ENCODE results near the gene STRA6.

Gene STRA6, protein sequence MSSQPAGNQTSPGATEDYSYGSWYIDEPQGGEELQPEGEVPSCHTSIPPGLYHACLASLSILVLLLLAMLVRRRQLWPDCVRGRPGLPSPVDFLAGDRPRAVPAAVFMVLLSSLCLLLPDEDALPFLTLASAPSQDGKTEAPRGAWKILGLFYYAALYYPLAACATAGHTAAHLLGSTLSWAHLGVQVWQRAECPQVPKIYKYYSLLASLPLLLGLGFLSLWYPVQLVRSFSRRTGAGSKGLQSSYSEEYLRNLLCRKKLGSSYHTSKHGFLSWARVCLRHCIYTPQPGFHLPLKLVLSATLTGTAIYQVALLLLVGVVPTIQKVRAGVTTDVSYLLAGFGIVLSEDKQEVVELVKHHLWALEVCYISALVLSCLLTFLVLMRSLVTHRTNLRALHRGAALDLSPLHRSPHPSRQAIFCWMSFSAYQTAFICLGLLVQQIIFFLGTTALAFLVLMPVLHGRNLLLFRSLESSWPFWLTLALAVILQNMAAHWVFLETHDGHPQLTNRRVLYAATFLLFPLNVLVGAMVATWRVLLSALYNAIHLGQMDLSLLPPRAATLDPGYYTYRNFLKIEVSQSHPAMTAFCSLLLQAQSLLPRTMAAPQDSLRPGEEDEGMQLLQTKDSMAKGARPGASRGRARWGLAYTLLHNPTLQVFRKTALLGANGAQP

DNA sequence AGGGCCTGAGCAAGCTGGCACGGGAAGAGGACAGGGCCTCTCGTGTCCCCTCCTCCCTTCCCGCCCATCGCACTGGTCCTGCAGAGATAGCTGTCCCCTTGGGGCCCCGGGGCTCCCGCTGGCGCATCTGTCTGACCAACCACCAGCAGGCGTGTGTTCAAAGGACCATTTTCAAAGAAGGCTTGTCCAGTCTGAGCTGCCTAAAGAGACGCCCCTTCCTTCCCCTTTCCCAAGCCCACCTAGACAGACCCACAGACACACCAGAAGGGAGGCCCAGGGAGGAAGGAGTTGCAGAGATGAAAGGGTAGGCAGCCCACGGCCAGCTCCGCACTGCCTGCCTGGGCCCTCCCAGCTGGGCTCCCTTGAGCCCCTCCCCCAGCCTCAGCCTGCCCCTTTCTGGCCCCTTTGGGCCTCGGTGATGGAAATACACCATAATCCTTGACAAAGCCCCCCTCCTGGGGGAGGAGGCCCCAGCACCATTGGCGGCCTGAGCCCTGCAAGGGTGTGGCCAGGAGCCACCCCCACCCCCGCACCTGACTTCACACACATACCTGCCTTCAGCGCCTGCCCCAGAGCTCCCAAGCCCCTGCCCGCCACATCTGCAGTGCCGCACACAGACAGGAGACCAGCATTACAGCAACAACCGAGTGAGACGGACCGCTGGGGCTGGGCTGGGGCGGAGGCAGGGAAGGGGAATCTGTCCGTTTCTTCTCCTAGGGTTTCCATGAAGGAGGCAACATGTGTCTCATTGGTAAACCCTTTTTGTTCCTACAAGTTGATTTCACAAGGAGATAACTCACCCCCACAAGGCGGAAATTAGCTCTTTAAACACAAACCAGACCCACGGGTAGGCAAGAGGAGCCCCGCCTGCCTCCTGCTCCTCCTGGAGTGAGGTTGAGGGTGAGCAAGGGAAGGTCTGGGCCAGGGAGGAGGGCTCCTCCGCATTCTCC is at the start of gene STRA6:
Gene STRA6, minus strand, starts transcription at position 336 of the 950 bp plus-strand sequence. CDS start 520 bp downstream, outside the sequence.
- no peak for DNase-seq (ENCODE audit: low spot score)

GRCh38 chr15:74252291-74252690 is 49.7 kb upstream of the STRA6 start:
- DNase-seq (ENCODE audit: low spot score): no peak

DNA sequence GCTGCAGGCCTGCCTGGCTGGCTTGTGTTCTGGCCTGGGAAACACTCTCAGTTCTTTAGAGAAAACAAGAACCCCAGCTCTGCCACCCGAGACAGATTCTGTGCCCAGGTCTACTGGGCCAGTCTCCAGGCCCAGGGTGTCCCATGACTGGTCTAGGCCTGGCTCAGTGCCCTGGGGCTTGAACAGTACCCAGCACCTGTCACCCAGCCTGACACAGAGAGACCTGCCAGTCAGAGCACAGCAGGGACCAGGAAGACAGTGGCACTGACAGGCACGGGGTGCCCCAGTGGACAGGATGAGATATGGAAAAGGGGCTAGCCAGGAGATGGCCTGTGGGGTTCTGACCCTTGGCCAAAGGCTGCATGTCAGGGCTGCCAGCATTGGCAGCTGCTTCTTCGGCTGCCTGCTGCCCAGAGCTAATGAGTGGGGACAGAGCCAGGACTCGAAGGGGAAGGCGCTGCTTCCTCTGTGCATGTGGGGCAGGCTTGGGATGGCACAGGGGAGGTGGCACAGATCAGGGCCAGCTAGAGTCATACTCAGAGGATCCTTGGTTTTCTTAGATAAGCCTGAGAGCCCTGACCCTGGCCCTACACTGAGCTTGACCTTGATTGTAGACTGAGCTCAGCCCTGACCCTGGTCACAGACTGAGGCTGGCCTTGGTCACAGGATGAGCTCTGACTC is 48.7 kb upstream of the STRA6 start:
- DNase-seq (ENCODE audit: low spot score): no peak

GRCh38 chr15:74250266-74250665 is 47.7 kb upstream of the STRA6 start:
- no peak for DNase-seq (ENCODE audit: low spot score)

GRCh38 chr15:74245342-74245931 is 42.9 kb upstream of the STRA6 start:
- DNase-seq (ENCODE audit: low spot score): no peak

GRCh38 chr15:74244822-74245341 is 42.3 kb upstream of the STRA6 start:
- no peak for DNase-seq (ENCODE audit: low spot score)

DNA sequence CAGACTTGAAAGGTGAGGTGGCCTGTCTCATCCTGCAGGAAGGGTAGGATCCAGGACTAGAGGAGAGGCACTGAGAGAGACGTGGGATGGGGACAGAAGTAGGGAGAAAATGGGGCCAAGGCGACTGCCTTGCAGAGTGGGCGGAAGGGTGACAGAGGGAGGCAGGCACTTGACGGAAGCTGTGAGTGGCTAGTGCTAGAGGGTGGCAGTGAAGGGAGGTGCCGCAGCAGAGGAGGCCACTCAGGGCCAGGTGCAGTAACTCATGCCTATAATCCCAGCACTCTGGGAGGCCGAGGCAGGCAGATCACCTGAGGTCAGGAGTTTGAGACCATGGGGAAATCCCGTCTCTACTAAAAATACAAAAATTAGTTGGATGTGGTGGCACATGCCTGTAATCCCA is 40.8 kb upstream of the STRA6 start:
- no peak for DNase-seq (ENCODE audit: low spot score)

DNA sequence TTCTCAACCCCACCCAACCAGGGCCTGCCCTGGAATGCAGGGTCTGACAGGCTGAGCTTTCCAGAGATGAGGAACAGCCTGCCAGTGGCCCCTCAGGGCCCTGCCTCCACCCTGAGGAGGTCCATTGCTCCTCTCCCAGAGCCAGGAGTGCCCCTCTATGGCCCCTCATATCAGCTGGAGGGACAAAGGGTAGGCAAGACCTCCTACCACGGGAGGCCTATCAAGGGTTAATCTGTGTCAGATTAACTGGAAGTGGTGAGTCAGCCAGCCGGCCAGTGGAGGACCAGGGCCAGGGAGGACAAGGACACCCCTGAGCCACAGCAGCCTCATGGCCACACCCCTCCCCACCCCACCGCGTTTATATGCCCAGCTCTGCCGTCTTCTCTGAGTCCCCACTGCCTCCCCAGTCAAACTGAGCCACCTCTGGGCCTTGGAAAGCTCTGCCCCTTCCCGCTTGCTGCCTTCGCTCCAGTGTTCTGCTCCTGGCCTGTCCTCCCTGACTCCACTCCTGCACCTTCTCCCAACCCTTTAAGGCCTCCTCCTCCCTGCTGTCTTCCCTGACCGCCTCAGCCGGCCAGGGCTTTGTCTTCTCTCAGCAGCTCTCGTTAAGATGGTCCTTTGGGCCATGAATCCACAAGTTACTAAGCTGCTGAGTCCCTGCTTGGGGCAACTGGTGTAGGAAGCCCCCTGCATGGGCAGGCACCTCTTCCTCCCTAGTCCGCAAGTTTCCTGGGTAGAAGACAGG is 40.0 kb upstream of the STRA6 start:
- no peak for DNase-seq (ENCODE audit: low spot score)

DNA sequence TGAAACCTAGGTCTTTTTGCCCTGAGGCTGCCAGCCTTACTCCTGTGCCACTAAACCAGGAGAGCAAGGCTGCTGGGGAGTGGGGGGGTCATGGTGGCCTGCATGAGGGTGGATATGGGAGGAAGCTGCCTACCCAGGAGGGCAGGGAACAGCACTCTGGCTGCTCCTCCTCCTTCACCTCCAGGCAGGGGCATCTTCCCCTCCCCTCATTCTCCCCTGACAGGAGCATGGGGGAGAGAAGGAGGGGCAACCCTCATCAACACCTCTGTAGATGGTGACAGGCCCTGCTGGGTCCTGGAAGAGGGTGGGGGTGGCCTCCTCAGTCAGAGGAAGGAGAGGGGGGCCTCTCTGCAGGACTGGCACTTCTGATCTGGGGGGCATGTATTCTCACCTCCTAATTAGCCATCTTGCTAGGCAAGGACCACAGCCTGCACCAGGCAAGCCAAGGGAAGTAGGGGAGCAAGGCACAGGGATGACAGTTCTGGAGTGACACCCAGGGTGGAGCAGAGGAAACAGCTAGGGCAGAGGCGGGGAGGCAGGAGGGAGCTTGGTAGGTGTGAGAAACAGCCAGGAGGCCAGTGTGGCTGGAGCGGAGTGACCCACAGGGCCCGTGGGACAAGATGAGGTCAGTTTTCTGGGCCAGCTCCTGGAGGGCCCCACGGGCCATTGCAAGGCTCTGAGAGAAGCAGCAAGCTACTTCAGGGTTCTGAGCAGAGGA is 38.5 kb upstream of the STRA6 start:
- no peak for DNase-seq (ENCODE audit: low spot score)

GRCh38 chr15:74240002-74240568 is 37.5 kb upstream of the STRA6 start:
- DNase-seq (ENCODE audit: low spot score): no peak

GRCh38 chr15:74239051-74239705 is 36.6 kb upstream of the STRA6 start:
- no peak for DNase-seq (ENCODE audit: low spot score)

DNA sequence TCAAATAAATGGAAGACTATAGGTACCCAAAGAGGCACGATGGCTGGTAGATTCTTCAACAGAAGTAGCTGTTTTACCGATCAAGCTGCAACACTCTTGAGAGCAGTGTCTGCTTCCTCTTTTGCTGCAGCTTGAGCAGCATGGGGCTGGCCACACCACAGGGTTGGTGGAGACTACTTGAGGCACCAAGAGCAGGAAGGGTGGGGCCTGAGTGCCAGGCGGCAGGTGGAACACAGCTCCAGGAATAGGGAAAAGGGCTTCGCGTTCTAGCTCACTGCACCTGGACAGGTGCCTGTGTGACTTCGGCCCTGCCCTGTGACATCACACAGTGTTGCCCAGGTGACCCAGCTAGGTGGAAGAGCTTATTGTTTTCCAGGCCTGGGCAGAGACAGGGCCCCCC is 33.4 kb upstream of the STRA6 start, which contains the start of gene CCDC33:
Gene CCDC33, plus strand, starts transcription at position 365 of the 400 bp plus-strand sequence. CDS start 394 bp downstream, outside the sequence.
- DNase-seq (ENCODE audit: low spot score): no peak

DNA sequence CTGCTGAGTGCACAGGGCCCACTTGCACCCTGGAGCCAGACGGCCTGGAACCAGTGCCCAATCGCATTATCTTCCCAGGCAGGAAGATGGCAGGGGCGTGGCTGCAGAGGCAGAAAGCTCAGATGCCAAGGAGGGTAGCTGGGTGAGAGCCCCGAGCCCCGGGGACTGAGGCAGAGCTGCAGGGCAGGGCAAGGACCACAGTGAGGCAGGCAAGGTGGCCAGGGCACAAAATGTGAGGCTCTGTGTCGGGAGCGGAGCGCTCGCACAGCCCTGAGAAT is 31.9 kb upstream of the STRA6 start:
- DNase-seq (ENCODE audit: low spot score): no peak

GRCh38 chr15:74233851-74234597 is 31.4 kb upstream of the STRA6 start:
- no peak for DNase-seq (ENCODE audit: low spot score)

GRCh38 chr15:74233373-74233772 is 30.8 kb upstream of the STRA6 start:
- no peak for DNase-seq (ENCODE audit: low spot score)

GRCh38 chr15:74231475-74231874 is 28.9 kb upstream of the STRA6 start:
- no peak for DNase-seq (ENCODE audit: low spot score)

- no peak for DNase-seq (ENCODE audit: low spot score)
Measured at GRCh38 chr15:74229686-74230085, 27.1 kb upstream of the STRA6 start.

GRCh38 chr15:74228723-74229081 is 26.1 kb upstream of the STRA6 start:
- no peak for DNase-seq (ENCODE audit: low spot score)
